B cell (primary cell): ENCODE results near the gene KAZN. TPM values are rescaled to one million over a fixed set of nuclear protein-coding genes. Genes with fewer than 3 reads are reported as not detected.

Source experiments
- ATAC-seq: fragments of 200-7000 bp; cut with Tn5 transposase; one replicate; pipeline ENCODE4 v1.10.0; 2021; ENCODE audit warnings: low read depth, mild to moderate bottlenecking, moderate number of reproducible peaks, moderate library complexity
- CTCF ChIA-PET: fragments of 350-600 bp; sonication (Branson Sonifier 250); formaldehyde crosslinking; loops from one replicate; lab custom pipeline; 2021; ENCODE audit warnings: antibody characterized with exemption, inconsistent platforms; lab: Charles Lee
- POLR2A ChIA-PET: fragments of 350-600 bp; sonication (Branson Sonifier 250); formaldehyde crosslinking; loops from one replicate; lab custom pipeline; 2021; ENCODE audit warnings: antibody characterized with exemption; lab: Charles Lee
- DNase-seq: peaks from one replicate; pipeline ENCODE4 v3.0.0; 2013
- H2AFZ ChIP-seq: 2 replicates; pipeline ENCODE4 v1.6.1; 2012; ENCODE audit warnings: mild to moderate bottlenecking, low read depth, low read length; ENCODE audit not compliant: insufficient read depth, poor library complexity, severe bottlenecking
- H3K27ac ChIP-seq, 2 donors: 1 replicate in 1 of 2; 2 replicates in 1 of 2; pipeline ENCODE4 v1.5.1; 2012 to 2013; ENCODE audit warnings: low read length in 2 of 2, mild to moderate bottlenecking in 2 of 2, moderate library complexity in 1 of 2
- H3K27me3 ChIP-seq, 4 experiments: fragments of 200-600 bp in 1 of 4; sonication (generic) in 1 of 4; replicated peaks in 1 of 4; 1 replicate in 2 of 4; 2 replicates in 2 of 4; pipeline versions ENCODE4 v1.6.1 to v1.7.0; 2013 to 2016; ENCODE audit warnings: low read length in 3 of 4, mild to moderate bottlenecking in 2 of 4, mixed read lengths in 1 of 4, moderate library complexity in 1 of 4; ENCODE audit not compliant: insufficient read depth in 4 of 4, control insufficient read depth in 3 of 4; ENCODE audit errors: control extremely low read depth in 1 of 4
- H3K36me3 ChIP-seq, 2 experiments: replicated peaks in 1 of 2; 1 replicate in 1 of 2; 2 replicates in 1 of 2; pipeline versions ENCODE4 v1.6.1 to v1.7.1; 2013; ENCODE audit warnings: low read length in 1 of 2; ENCODE audit not compliant: insufficient read depth in 2 of 2, control insufficient read depth in 1 of 2; ENCODE audit errors: control extremely low read depth in 1 of 2, extremely low read depth in 1 of 2
- H3K4me1 ChIP-seq, 2 donors: fragments of 200-600 bp in 1 of 2; sonication (generic) in 1 of 2; 1 replicate in 1 of 2; 2 replicates in 1 of 2; pipeline versions ENCODE4 v1.5.1 to v1.6.1; 2013 to 2017; ENCODE audit warnings: low read length in 2 of 2; ENCODE audit not compliant: control insufficient read depth in 2 of 2, insufficient read depth in 2 of 2
- H3K4me2 ChIP-seq: replicated peaks from 2 replicates; pipeline ENCODE3; 2012; ENCODE audit warnings: mild to moderate bottlenecking, low read depth, low read length; ENCODE audit not compliant: poor library complexity, severe bottlenecking
- H3K4me3 ChIP-seq, 5 experiments: fragments of 200-600 bp in 1 of 5; sonication (generic) in 1 of 5; 1 replicate in 3 of 5; 2 replicates in 2 of 5; pipeline versions ENCODE4 v1.5.1 to v1.7.0; 2011 to 2016; ENCODE audit warnings: low read length in 4 of 5, mild to moderate bottlenecking in 4 of 5, low read depth in 2 of 5, control low read depth in 1 of 5, moderate library complexity in 1 of 5; ENCODE audit not compliant: insufficient read depth in 1 of 5; ENCODE audit errors: control extremely low read depth in 1 of 5, extremely low read depth in 1 of 5
- H3K79me2 ChIP-seq: fragments of 200-600 bp; sonication (generic); one replicate; pipeline ENCODE4 v1.6.0; 2016; ENCODE audit warnings: low read length; ENCODE audit not compliant: control insufficient read depth, insufficient read depth
- H3K9ac ChIP-seq: fragments of 200-600 bp; sonication (generic); 2 replicates; pipeline ENCODE4 v1.6.1; 2017; ENCODE audit warnings: mild to moderate bottlenecking, low read length, moderate library complexity
- H3K9me3 ChIP-seq, 3 donors: one replicate each; pipeline versions ENCODE4 v1.6.1 to v1.7.1; 2013; ENCODE audit warnings: low read length in 2 of 3; ENCODE audit not compliant: control insufficient read depth in 2 of 3, insufficient read depth in 1 of 3; ENCODE audit errors: control extremely low read depth in 1 of 3
- H4K20me1 ChIP-seq: 2 replicates; pipeline ENCODE4 v1.6.0; 2012; ENCODE audit warnings: mild to moderate bottlenecking, low read length; ENCODE audit not compliant: insufficient read depth, control insufficient read depth, poor library complexity, severe bottlenecking
- H3K27ac Mint-ChIP-seq: one replicate; pipeline ENCODE4 v1.8.0; 2021; ENCODE audit warnings: mixed read lengths
- H3K27me3 Mint-ChIP-seq: one replicate; pipeline ENCODE4 v1.8.0; 2021; ENCODE audit warnings: mixed read lengths
- H3K4me1 Mint-ChIP-seq: one replicate; pipeline ENCODE4 v1.8.0; 2021; ENCODE audit warnings: mixed read lengths
- H3K4me3 Mint-ChIP-seq: one replicate; pipeline ENCODE4 v1.8.0; 2021; ENCODE audit warnings: mixed read lengths
- H3K9me3 Mint-ChIP-seq: one replicate; pipeline ENCODE4 v1.8.0; 2022; ENCODE audit warnings: mixed read lengths; ENCODE audit not compliant: insufficient read depth
- EZH2 ChIP-seq: IDR thresholded peaks from 2 replicates; pipeline ENCODE4 v1.6.1; 2012; ENCODE audit warnings: borderline replicate concordance, low read depth, mild to moderate bottlenecking, moderate library complexity, low read length; ENCODE audit not compliant: insufficient read depth, poor library complexity, severe bottlenecking
- WGBS: methylation state at CpG from one replicate; pipeline ENCODE4 v1.1.5; 2013; ENCODE audit warnings: missing lambda C conversion rate; ENCODE audit not compliant: insufficient coverage; 5-methylcytosine and 5-hydroxymethylcytosine counted together
- intact Hi-C: fragments of 100-400 bp; cut with micrococcal nuclease; formaldehyde crosslinking; loops from one replicate; pipeline ENCODE4 v1.10.0; 2022
- polyA plus RNA-seq: library from polyadenylated mRNA; depleted of rRNA; stranded (reverse); fragments of >200 nt; gene quantifications from 2 replicates; pipeline ENCODE4 v1.2.3, GENCODE V29; 2012
- total RNA-seq, 2 donors: library from RNA; stranded (reverse); fragments of 120-200 nt in 1 of 2; gene quantifications; 1 replicate in 1 of 2; 2 replicates in 1 of 2; pipeline versions ENCODE4 v1.2.3 to v1.2.4, GENCODE V29; 2013 to 2022
- TF ChIP-seq, protein P1 (sequence below): fragments of 200-600 bp; IDR thresholded peaks from one replicate; pipeline ENCODE4 v1.8.0; 2022; ENCODE audit warnings: antibody characterized with exemption, mild to moderate bottlenecking

Gene KAZN
- total and polyA plus RNA-seq, 2 donors (not counting 1 experiment from before 2014, with no cell fraction given): 0.13 to 0.39 TPM

- Histone ChIP-seq H3K27me3 (peaks cover 0 to 18% (median 3%) of the 10 kb centered on the region in 4 experiments), H3K36me3 (no peaks in the 10 kb centered on the region), H2AFZ (no peak overlapping the region), H3K9ac (no peak overlapping the region), H3K27ac (no peak overlapping the region), H3K79me2 (no peaks in the 10 kb centered on the region), H3K4me3 (no peak overlapping the region), H3K4me1 (no peaks in the 10 kb centered on the region), H4K20me1 (no peaks in the 10 kb centered on the region), H3K4me2 (no peak overlapping the region), H3K9me3 (peaks cover 0 to 6% (median 0%) of the 10 kb centered on the region in 3 donors)
- no peak for DNase-seq
- CTCF ChIA-PET: interaction anchor here (1.6 kb wide), 1 partner anchor 9 kb away, joined by 5 read pairs; no protein-coding TSS in a partner anchor
- intact Hi-C loops: no loop called here
- Mint-ChIP-seq H3K4me1 (no peaks in the 10 kb centered on the region), H3K27ac (no peak overlapping the region), H3K9me3 (no peaks in the 10 kb centered on the region), H3K4me3 (no peak overlapping the region), H3K27me3 (peaks cover 50% of the 10 kb centered on the region)
- ATAC-seq: no peak
- WGBS: 30% methylated on average over 6 of the region's 6 CpGs
- POLR2A ChIA-PET: no interaction called here
- TF ChIP-seq EZH2: no peak
- TF ChIP-seq, protein P1, sequence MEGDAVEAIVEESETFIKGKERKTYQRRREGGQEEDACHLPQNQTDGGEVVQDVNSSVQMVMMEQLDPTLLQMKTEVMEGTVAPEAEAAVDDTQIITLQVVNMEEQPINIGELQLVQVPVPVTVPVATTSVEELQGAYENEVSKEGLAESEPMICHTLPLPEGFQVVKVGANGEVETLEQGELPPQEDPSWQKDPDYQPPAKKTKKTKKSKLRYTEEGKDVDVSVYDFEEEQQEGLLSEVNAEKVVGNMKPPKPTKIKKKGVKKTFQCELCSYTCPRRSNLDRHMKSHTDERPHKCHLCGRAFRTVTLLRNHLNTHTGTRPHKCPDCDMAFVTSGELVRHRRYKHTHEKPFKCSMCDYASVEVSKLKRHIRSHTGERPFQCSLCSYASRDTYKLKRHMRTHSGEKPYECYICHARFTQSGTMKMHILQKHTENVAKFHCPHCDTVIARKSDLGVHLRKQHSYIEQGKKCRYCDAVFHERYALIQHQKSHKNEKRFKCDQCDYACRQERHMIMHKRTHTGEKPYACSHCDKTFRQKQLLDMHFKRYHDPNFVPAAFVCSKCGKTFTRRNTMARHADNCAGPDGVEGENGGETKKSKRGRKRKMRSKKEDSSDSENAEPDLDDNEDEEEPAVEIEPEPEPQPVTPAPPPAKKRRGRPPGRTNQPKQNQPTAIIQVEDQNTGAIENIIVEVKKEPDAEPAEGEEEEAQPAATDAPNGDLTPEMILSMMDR: no peak
These were observed 539.3 kb downstream of the KAZN start for GRCh38 chr1:15137809-15138208.

DNA sequence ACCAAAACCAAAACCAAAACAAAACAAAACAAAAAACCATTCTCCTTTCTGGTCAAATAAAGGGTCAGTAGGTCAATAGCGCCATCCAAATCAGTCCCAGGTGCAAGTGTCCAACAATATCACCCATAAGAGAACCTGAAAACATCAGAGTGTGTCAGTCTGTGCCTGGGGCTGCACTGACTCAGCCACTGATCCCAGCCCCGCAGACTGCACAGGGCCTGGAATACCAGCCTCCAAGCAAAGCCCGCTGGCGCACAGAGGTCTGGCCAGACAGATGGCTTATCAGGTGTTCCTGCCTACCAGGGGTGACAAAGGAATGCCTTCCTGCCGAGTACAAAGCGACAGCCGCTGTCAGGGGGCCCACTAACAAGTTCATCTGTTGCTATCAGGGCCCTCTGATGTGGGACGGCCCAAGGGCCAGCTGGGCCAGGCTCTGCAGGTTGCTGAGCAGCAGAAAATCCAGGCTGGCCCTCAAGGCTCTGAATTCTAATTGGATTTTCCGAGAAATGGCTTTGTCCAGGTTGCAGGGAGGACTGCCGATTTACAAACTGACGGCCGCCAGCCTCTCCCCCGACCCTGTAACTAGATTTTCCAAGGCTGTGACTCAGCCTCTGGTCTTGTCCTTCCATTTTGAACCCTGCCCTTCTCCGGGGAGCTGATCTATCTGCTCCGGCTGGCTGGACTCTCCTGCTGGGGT is 541.3 kb downstream of the KAZN start:
- H3K4me3 ChIP-seq: no peak overlapping the region
- peaks cover 0 to 8% (median 0%) of the 10 kb centered on the region in 4 experiments for H3K27me3 ChIP-seq
- ATAC-seq (no peak), DNase-seq (no peak)
- WGBS: 84% methylated on average over 13 of the region's 15 CpGs
- Mint-ChIP-seq H3K9me3 (no peaks in the 10 kb centered on the region), H3K4me3 (no peak overlapping the region), H3K4me1 (no peaks in the 10 kb centered on the region), H3K27me3 (peaks cover 44% of the 10 kb centered on the region), H3K27ac (no peak overlapping the region)
- H3K9ac ChIP-seq: no peak overlapping the region
- H3K36me3 ChIP-seq: no peaks in the 10 kb centered on the region
- ChIA-PET CTCF (interaction anchor here (0.7 kb wide), 1 partner anchor 1044 kb away, joined by 3 read pairs; no protein-coding TSS in a partner anchor), POLR2A (no interaction called here)
- H3K9me3 ChIP-seq: peaks cover 0 to 6% (median 0%) of the 10 kb centered on the region in 3 donors
- TF ChIP-seq, protein P1: no peak
- TF ChIP-seq EZH2: no peak
- intact Hi-C loops: no loop called here
- no peaks in the 10 kb centered on the region for H3K79me2 ChIP-seq
- no peak overlapping the region for H3K4me2 ChIP-seq
- no peaks in the 10 kb centered on the region for H4K20me1 ChIP-seq
- H3K27ac ChIP-seq: no peak overlapping the region
- H3K4me1 ChIP-seq: no peaks in the 10 kb centered on the region
- H2AFZ ChIP-seq: no peak overlapping the region
